Suprapubic skin (tissue), 4 donors: Measurements from ENCODE around the gene SCUBE2. TPM values are rescaled to one million over a fixed set of nuclear protein-coding genes. Genes with fewer than 3 reads are reported as not detected.

Source experiments
- DNase-seq, 2 donors: peaks; one replicate each; pipeline ENCODE4 v3.0.0-alpha.2; 2019; ENCODE audit warnings: low spot score in 2 of 2
- H3K27ac ChIP-seq: fragments of 200-600 bp; sonication (generic); one replicate; pipeline ENCODE4 v1.5.1; 2019
- H3K27me3 ChIP-seq: fragments of 200-600 bp; sonication (generic); one replicate; pipeline ENCODE4 v1.5.1; 2019
- H3K36me3 ChIP-seq: fragments of 200-600 bp; sonication (generic); one replicate; pipeline ENCODE4 v1.5.1; 2019
- H3K4me1 ChIP-seq: fragments of 200-600 bp; sonication (generic); one replicate; pipeline ENCODE4 v1.5.1; 2019
- H3K4me3 ChIP-seq: fragments of 200-600 bp; sonication (generic); one replicate; pipeline ENCODE4 v1.5.1; 2019; ENCODE audit warnings: mild to moderate bottlenecking
- H3K9me3 ChIP-seq: fragments of 200-600 bp; sonication (generic); one replicate; pipeline ENCODE4 v1.5.1; 2019
- EP300 ChIP-seq: sonication (generic); formaldehyde crosslinking; IDR thresholded peaks from one replicate; pipeline ENCODE4 v1.6.1; 2017; ENCODE audit warnings: antibody characterized with exemption
- POLR2A ChIP-seq, 2 donors: fragments of 450-650 bp; IDR thresholded peaks; one replicate each; pipeline ENCODE4 v1.6.1; 2017; ENCODE audit warnings: antibody characterized with exemption in 2 of 2, mild to moderate bottlenecking in 2 of 2, moderate library complexity in 2 of 2
- POLR2AphosphoS5 ChIP-seq, 3 donors: sonication (generic); formaldehyde crosslinking; IDR thresholded peaks; one replicate each; pipeline ENCODE4 v1.6.1; 2017; ENCODE audit warnings: antibody characterized with exemption in 3 of 3
- WGBS: methylation state at CpG from one replicate; pipeline ENCODE4 v1.1.5; 2018; 5-methylcytosine and 5-hydroxymethylcytosine counted together
- total RNA-seq, 4 donors: library from RNA; depleted of rRNA; stranded (reverse); fragments of >200 nt; gene quantifications; one replicate each; pipeline ENCODE4 v1.1.0, GENCODE V29; 2016
- TF ChIP-seq, protein P1 (sequence below), 2 donors: fragments of 200-600 bp in 1 of 2; fragments of 450-650 bp in 1 of 2; sonication (generic) in 1 of 2; IDR thresholded peaks; one replicate each; pipeline ENCODE4 v1.5.1; 2016 to 2019; ENCODE audit warnings: antibody characterized with exemption in 2 of 2, mild to moderate bottlenecking in 1 of 2, moderate library complexity in 1 of 2

The SCUBE2 gene
- total RNA-seq, 4 donors from 2014 or later: 3.8 to 36.0 (median 24.1) TPM

DNA sequence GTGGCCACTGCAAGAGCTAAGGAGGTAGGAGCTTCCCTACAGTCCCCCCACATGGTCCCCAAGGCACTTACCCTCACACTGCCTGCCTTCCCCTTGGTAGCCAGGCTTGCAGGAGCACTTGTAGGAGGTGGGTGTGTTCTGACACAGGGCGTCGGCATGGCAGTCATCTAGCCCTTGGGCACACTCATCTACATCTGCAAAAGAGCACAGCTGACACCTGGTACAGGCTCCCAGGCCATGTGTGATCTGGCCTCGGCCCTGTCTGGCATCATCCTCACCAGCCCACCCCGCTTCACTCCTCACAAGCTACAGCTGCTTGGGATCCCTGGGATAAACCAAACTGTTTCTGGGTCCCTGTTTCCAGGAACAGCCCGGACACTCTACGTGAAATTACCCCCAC lies 1.8 kb downstream of the SCUBE2 start:
- H3K36me3 ChIP-seq: no peaks in the 10 kb centered on the region
- H3K4me3 ChIP-seq: no peak overlapping the region
- no peak for DNase-seq
- H3K27me3 ChIP-seq: peaks cover 16% of the 10 kb centered on the region
- no peak for TF ChIP-seq POLR2A (IDR thresholded peaks at IDR 0.05)
- TF ChIP-seq POLR2AphosphoS5 (IDR thresholded peaks at IDR 0.05): no peak
- no peak for TF ChIP-seq EP300
- TF ChIP-seq, protein P1, sequence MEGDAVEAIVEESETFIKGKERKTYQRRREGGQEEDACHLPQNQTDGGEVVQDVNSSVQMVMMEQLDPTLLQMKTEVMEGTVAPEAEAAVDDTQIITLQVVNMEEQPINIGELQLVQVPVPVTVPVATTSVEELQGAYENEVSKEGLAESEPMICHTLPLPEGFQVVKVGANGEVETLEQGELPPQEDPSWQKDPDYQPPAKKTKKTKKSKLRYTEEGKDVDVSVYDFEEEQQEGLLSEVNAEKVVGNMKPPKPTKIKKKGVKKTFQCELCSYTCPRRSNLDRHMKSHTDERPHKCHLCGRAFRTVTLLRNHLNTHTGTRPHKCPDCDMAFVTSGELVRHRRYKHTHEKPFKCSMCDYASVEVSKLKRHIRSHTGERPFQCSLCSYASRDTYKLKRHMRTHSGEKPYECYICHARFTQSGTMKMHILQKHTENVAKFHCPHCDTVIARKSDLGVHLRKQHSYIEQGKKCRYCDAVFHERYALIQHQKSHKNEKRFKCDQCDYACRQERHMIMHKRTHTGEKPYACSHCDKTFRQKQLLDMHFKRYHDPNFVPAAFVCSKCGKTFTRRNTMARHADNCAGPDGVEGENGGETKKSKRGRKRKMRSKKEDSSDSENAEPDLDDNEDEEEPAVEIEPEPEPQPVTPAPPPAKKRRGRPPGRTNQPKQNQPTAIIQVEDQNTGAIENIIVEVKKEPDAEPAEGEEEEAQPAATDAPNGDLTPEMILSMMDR (IDR thresholded peaks at IDR 0.05): no peak
- WGBS: 50% methylated on average over 6 of the region's 6 CpGs
- H3K9me3 ChIP-seq: no peaks in the 10 kb centered on the region
- H3K27ac ChIP-seq: no peak overlapping the region
- peaks cover 14% of the 10 kb centered on the region for H3K4me1 ChIP-seq

DNA sequence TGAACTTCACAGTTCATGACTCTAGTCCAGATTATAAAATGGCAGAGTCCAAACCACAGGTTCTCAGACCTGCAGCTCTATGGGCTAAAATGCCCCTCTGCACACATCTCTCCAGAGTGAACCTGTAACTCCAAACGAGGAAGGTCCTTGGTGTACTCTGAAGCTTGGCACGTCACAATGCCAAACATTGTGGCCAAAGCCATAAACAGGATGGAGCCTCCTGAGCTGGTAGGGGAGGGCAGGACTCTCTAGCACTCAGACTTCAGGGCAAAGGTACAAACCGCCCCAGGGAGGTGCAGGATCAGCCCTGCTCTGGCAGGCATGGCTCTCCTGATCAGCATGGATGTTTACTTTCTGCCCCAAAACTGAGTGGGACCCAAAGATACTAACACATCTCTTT lies 2.3 kb downstream of the SCUBE2 start:
- whole genome bisulfite sequencing: 75% methylated on average over 1 of the region's 3 CpGs
- Histone ChIP-seq H3K27ac (no peak overlapping the region), H3K4me3 (no peak overlapping the region), H3K27me3 (peaks cover 16% of the 10 kb centered on the region), H3K9me3 (no peaks in the 10 kb centered on the region), H3K4me1 (peaks cover 14% of the 10 kb centered on the region), H3K36me3 (no peaks in the 10 kb centered on the region)
- no peak for DNase-seq
- no peak for TF ChIP-seq POLR2AphosphoS5 (IDR thresholded peaks at IDR 0.05)
- no peak for TF ChIP-seq POLR2A (IDR thresholded peaks at IDR 0.05)
- TF ChIP-seq, protein P1 (IDR thresholded peaks at IDR 0.05): no peak
- TF ChIP-seq EP300: no peak

DNA sequence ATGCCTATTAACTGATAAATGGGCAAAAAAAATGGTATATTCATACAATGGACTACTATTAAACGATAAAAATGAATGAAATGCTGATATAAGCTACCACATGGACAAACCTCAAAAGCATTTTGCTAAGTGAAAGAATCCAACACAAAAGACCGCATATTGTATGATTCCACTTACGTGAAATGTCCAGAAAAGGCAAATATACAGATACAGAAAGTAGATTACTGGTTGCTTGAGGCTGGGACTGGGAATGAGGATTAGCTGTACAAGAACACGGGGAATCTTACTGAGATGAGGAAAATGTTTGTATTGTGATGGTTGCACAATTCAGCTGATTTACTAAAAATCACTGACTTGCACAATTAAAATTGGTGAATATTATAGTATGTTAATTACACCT lies 8.8 kb downstream of the SCUBE2 start:
- no peak overlapping the region for H3K4me3 ChIP-seq
- H3K9me3 ChIP-seq: no peaks in the 10 kb centered on the region
- H3K27me3 ChIP-seq: peaks cover 3% of the 10 kb centered on the region
- DNase-seq: no peak
- TF ChIP-seq POLR2A (IDR thresholded peaks at IDR 0.05): no peak
- no peak for TF ChIP-seq EP300
- no peak for TF ChIP-seq POLR2AphosphoS5 (IDR thresholded peaks at IDR 0.05)
- TF ChIP-seq, protein P1 (IDR thresholded peaks at IDR 0.05): no peak
- H3K4me1 ChIP-seq: peaks cover 2% of the 10 kb centered on the region
- no peak overlapping the region for H3K27ac ChIP-seq
- 90% methylated on average over 4 of the region's 4 CpGs for WGBS
- no peaks in the 10 kb centered on the region for H3K36me3 ChIP-seq

DNA sequence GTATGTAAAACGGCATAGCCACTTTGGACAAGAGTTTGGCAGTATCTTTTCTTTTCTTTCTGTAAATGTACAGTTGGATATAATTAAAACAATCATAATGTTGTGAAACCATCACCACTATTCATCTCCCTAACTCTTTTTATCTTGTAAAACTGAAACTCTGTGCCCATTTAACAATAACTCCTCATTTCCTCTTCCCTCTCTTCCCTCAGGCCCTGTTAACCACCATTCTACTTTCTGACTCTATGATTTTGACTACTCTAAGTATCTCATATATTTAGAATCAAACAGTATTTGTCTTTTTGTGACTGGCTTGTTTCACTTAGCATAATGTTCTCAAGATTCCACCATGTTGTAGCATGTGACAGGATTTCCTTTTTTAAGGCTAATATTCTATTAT lies 10.2 kb downstream of the SCUBE2 start:
- no peak for DNase-seq
- H3K36me3 ChIP-seq: no peaks in the 10 kb centered on the region
- no peak overlapping the region for H3K4me3 ChIP-seq
- peaks cover 5% of the 10 kb centered on the region for H3K4me1 ChIP-seq
- WGBS: 65% methylated on average over 1 of the region's 1 CpG
- H3K27ac ChIP-seq: no peak overlapping the region
- no peak for TF ChIP-seq POLR2A (IDR thresholded peaks at IDR 0.05)
- TF ChIP-seq, protein P1 (IDR thresholded peaks at IDR 0.05): no peak
- no peak for TF ChIP-seq POLR2AphosphoS5 (IDR thresholded peaks at IDR 0.05)
- TF ChIP-seq EP300: no peak
- H3K27me3 ChIP-seq: peaks cover 3% of the 10 kb centered on the region
- no peaks in the 10 kb centered on the region for H3K9me3 ChIP-seq

DNA sequence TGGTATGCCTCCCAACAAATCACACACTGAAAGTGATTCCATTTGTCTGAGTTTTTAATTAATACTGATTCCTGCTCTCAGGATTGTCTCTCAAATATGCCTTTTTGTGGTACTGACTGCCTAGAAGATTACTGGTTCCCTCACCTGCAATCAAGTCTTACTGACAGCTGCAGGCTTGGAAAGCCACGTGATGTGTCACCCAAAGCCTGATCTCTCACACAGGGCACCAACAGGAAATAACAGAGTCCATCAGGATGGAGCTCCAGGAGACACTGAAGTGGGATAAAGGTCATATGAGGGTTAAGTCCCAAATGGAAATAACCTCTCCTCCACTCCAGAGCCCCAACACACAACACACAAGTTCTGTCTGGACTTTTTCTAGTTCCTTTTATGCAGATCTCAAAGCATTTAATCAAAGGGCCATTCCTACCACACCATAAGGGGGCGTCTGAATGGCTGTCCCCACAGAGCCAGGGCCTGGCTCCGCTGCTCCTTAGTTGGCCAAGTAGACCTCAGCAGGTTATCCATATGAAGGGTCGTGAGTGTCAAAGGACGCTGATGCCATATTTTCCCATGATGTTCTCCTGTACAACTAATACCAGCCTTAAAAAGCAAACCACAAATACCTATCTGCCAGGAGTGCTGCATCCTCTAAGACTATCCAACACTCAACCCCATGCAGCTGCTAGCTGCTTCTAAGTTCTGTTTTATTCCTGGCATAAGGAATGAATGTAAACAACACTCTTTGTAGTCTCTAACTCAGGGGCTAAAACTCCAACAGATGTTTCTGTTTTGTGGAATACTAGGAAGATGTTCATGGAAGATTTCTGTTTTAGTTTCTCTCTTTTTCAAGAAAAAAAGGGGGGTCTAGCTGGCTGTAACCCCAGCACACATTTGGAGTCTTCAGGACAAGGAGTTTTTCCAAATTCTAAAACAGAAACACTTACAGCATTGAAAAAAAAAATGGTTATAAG lies 13.0 kb downstream of the SCUBE2 start:
- 70% methylated on average over 5 of the region's 5 CpGs for WGBS
- Histone ChIP-seq H3K4me1 (peaks cover 5% of the 10 kb centered on the region), H3K4me3 (no peak overlapping the region), H3K27me3 (peaks cover 7% of the 10 kb centered on the region), H3K36me3 (no peaks in the 10 kb centered on the region), H3K9me3 (no peaks in the 10 kb centered on the region), H3K27ac (no peak overlapping the region)
- DNase-seq: no peak
- no peak for TF ChIP-seq POLR2A (IDR thresholded peaks at IDR 0.05)
- TF ChIP-seq, protein P1 (IDR thresholded peaks at IDR 0.05): no peak
- no peak for TF ChIP-seq EP300
- no peak for TF ChIP-seq POLR2AphosphoS5 (IDR thresholded peaks at IDR 0.05)
